Measurements from ENCODE around the gene CCDC50. TPM values are rescaled to one million over a fixed set of nuclear protein-coding genes. Genes with fewer than 3 reads are reported as not detected.

CCDC50 gene, protein sequence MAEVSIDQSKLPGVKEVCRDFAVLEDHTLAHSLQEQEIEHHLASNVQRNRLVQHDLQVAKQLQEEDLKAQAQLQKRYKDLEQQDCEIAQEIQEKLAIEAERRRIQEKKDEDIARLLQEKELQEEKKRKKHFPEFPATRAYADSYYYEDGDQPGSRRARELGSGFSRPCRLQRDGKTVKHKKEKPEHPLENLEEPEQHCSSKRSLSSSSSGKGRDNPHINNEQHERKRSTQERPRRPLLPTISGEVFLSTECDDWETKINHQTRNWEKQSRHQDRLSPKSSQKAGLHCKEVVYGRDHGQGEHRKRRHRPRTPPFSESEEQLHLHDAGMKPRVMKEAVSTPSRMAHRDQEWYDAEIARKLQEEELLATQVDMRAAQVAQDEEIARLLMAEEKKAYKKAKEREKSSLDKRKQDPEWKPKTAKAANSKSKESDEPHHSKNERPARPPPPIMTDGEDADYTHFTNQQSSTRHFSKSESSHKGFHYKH
- total RNA-seq = 64.0 and 73.7 TPM in 2 replicates

DNA sequence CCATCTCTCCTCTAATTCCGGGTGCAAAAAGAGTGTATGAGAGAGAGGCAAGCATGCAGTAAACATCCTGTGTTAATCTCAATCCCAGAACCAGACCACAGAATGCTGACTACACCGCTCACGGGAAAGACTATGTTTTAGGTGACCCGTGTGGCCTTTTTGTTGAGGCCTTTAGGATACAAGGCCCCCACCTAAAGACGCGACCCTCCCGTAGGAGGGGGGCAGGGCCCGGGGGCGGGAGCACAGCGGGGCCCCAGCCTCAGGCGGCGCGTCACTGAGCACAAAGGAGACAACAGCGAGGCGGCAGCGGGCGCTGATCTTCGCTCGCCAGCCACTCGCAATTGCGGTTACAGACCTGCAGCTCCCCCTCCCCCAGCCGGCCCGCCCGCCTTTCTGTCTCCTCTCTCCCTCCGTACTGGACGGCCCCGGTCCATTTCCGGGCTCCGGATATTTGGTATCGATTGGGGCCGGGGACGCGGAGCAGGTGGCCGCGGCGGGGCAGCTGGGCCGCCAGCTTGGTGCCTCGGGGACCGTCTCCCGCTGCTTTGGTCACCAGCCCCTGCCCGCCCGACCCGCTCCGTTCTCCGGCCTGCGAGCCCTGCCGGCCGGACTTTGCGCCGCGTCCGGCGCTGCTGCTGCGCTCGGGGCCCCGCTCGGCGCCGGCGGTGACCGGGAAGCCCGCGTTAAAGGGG is at the start of gene CCDC50:
Gene CCDC50, plus strand, starts transcription at position 433 of the 692 bp plus-strand sequence. CDS start 281 bp downstream, outside the sequence.

GRCh38 chr3:191329654-191330529 is 698 bp downstream of the CCDC50 start, which contains the start of gene UTS2B:
TSS of gene UTS2B (minus strand) at chr3:191330526. CDS start at chr3:191282189, 48,337 bp downstream.

Other genes starting within 250 kb of the CCDC50 start
- gene OSTN, start 130.2 kb upstream of the CCDC50 start, total RNA-seq = 1.4 TPM in 1 of 2 replicates, not detected in the other
- 0.52 and 1.3 TPM in 2 replicates for gene UTS2B, start 1.1 kb downstream of the CCDC50 start, total RNA-seq
- gene PYDC2, start 131.8 kb downstream of the CCDC50 start, total RNA-seq = not detected in 2 replicates

Data from articular chondrocyte of knee joint (primary cell).